ENCODE results near the gene CA10. TPM values are rescaled to one million over a fixed set of nuclear protein-coding genes. Genes with fewer than 3 reads are reported as not detected.

The CA10 gene
- total RNA-seq, 4 donors from 2014 or later: not detected

- 94% methylated on average over 3 of the region's 3 CpGs for WGBS
Observed at GRCh38 chr17:51687887-51688286, 470.6 kb downstream of the CA10 start.

GRCh38 chr17:51685287-51685909 lies 473.1 kb downstream of the CA10 start:
- no peak for DNase-seq (ENCODE audit: low spot score in 2 of 2)
- WGBS: 44% methylated on average over 2 of the region's 2 CpGs
- TF ChIP-seq POLR2A (IDR thresholded peaks at IDR 0.05) (no peak), POLR2AphosphoS5 (IDR thresholded peaks at IDR 0.05) (no peak), CTCF (IDR thresholded peaks at IDR 0.05) (no peak), EP300 (IDR thresholded peaks at IDR 0.05) (no peak)
- Histone ChIP-seq H3K36me3 (no peaks in the 10 kb centered on the region), H3K4me1 (no peaks in the 10 kb centered on the region), H3K27ac (no peak overlapping the region), H3K4me3 (no peak overlapping the region), H3K9me3 (no peaks in the 10 kb centered on the region), H3K27me3 (peaks cover 4% of the 10 kb centered on the region)

More at GRCh38 chr17:51687887-51688286, 470.6 kb downstream of the CA10 start:
- Histone ChIP-seq H3K4me1 (no peaks in the 10 kb centered on the region), H3K27ac (no peak overlapping the region), H3K27me3 (no peaks in the 10 kb centered on the region), H3K36me3 (no peaks in the 10 kb centered on the region), H3K9me3 (no peaks in the 10 kb centered on the region), H3K4me3 (no peak overlapping the region)
- DNase-seq (ENCODE audit: low spot score in 2 of 2): no peak
- no peak for TF ChIP-seq EP300 (IDR thresholded peaks at IDR 0.05)
- no peak for TF ChIP-seq POLR2A (IDR thresholded peaks at IDR 0.05)
- TF ChIP-seq POLR2AphosphoS5 (IDR thresholded peaks at IDR 0.05): no peak
- no peak for TF ChIP-seq CTCF (IDR thresholded peaks at IDR 0.05)

GRCh38 chr17:51684214-51684613 lies 474.3 kb downstream of the CA10 start:
- Histone ChIP-seq H3K4me1 (no peaks in the 10 kb centered on the region), H3K9me3 (no peaks in the 10 kb centered on the region), H3K27ac (no peak overlapping the region), H3K4me3 (no peak overlapping the region), H3K36me3 (no peaks in the 10 kb centered on the region), H3K27me3 (peaks cover 4% of the 10 kb centered on the region)
- TF ChIP-seq POLR2A (IDR thresholded peaks at IDR 0.05): no peak
- no peak for TF ChIP-seq EP300 (IDR thresholded peaks at IDR 0.05)
- no peak for TF ChIP-seq POLR2AphosphoS5 (IDR thresholded peaks at IDR 0.05)
- TF ChIP-seq CTCF (IDR thresholded peaks at IDR 0.05): no peak
- WGBS: 41% methylated on average over 5 of the region's 5 CpGs
- no peak for DNase-seq (ENCODE audit: low spot score in 2 of 2)

GRCh38 chr17:51683291-51683690 lies 475.2 kb downstream of the CA10 start:
- H3K27ac ChIP-seq: no peak overlapping the region
- TF ChIP-seq POLR2A (IDR thresholded peaks at IDR 0.05) (no peak), EP300 (IDR thresholded peaks at IDR 0.05) (no peak), POLR2AphosphoS5 (IDR thresholded peaks at IDR 0.05) (no peak), CTCF (IDR thresholded peaks at IDR 0.05) (no peak)
- peaks cover 4% of the 10 kb centered on the region for H3K27me3 ChIP-seq
- DNase-seq (ENCODE audit: low spot score in 2 of 2): no peak
- H3K9me3 ChIP-seq: no peaks in the 10 kb centered on the region
- WGBS: 89% methylated on average over 10 of the region's 10 CpGs
- no peaks in the 10 kb centered on the region for H3K36me3 ChIP-seq
- no peaks in the 10 kb centered on the region for H3K4me1 ChIP-seq
- H3K4me3 ChIP-seq: no peak overlapping the region

GRCh38 chr17:51682115-51682514 lies 476.4 kb downstream of the CA10 start:
- 72% methylated on average over 5 of the region's 5 CpGs for WGBS
- peaks cover 4% of the 10 kb centered on the region for H3K27me3 ChIP-seq
- H3K4me3 ChIP-seq: no peak overlapping the region
- no peaks in the 10 kb centered on the region for H3K9me3 ChIP-seq
- H3K27ac ChIP-seq: no peak overlapping the region
- TF ChIP-seq CTCF (IDR thresholded peaks at IDR 0.05): no peak
- TF ChIP-seq POLR2AphosphoS5 (IDR thresholded peaks at IDR 0.05): no peak
- TF ChIP-seq EP300 (IDR thresholded peaks at IDR 0.05): no peak
- no peak for TF ChIP-seq POLR2A (IDR thresholded peaks at IDR 0.05)
- DNase-seq (ENCODE audit: low spot score in 2 of 2): no peak
- no peaks in the 10 kb centered on the region for H3K4me1 ChIP-seq
- H3K36me3 ChIP-seq: no peaks in the 10 kb centered on the region
